SK-N-SH (cell line): ENCODE data around the gene TTLL1. TPM values are rescaled to one million over a fixed set of nuclear protein-coding genes. Genes with fewer than 3 reads are reported as not detected.

Source experiments
- CTCF ChIA-PET: fragments of 300-600, 350-600 bp; formaldehyde crosslinking; extraction: SDS; loops from one replicate; lab custom pipeline; 2021; lab: Yijun Ruan, JAX
- POLR2A ChIA-PET: fragments of 350-600 bp; sonication (Branson Sonifier 250); formaldehyde crosslinking; extraction: SDS; loops from one replicate; lab custom pipeline; 2020; ENCODE audit warnings: antibody characterized with exemption, inconsistent platforms; lab: Yijun Ruan, JAX
- DNase-seq: peaks from one replicate; pipeline ENCODE4 v3.0.0; 2012
- H2AFZ ChIP-seq: fragments of 200-600 bp; sonication (generic); 2 replicates; pipeline ENCODE4 v1.8.1; 2016; ENCODE audit warnings: antibody characterized with exemption, mild to moderate bottlenecking, low read depth
- H3F3A ChIP-seq: fragments of 200-600 bp; sonication (generic); replicated peaks from 2 replicates; pipeline ENCODE3; 2016; ENCODE audit warnings: antibody characterized with exemption, mild to moderate bottlenecking; ENCODE audit not compliant: insufficient read depth
- H3K27ac ChIP-seq, 2 experiments: fragments of 200-500 bp in 1 of 2; fragments of 200-600 bp in 1 of 2; sonication (Bioruptor generic) in 1 of 2; sonication (generic), shearing (Covaris generic) in 1 of 2; 2 replicates each; pipeline versions ENCODE4 v1.5.1 to v1.6.1; 2014 to 2016; ENCODE audit warnings: low read depth in 2 of 2, inconsistent platforms in 1 of 2, low read length in 1 of 2, mild to moderate bottlenecking in 1 of 2, mixed read lengths in 1 of 2
- H3K27me3 ChIP-seq: fragments of 200-600 bp; sonication (generic), shearing (Covaris generic); 2 replicates; pipeline ENCODE4 v1.6.1; 2016; ENCODE audit warnings: mixed run types; ENCODE audit not compliant: insufficient read depth
- H3K36me3 ChIP-seq, 2 experiments: fragments of 200-500 bp in 1 of 2; fragments of 200-600 bp in 1 of 2; sonication (Bioruptor generic) in 1 of 2; sonication (generic) in 1 of 2; replicated peaks in 1 of 2; 2 replicates each; pipeline versions ENCODE3 to v1.5.1; 2014 to 2016; ENCODE audit warnings: low read length in 1 of 2, mild to moderate bottlenecking in 1 of 2; ENCODE audit not compliant: insufficient read depth in 2 of 2, control insufficient read depth in 1 of 2
- H3K4me1 ChIP-seq, 2 experiments: fragments of 200-500 bp in 1 of 2; fragments of 200-600 bp in 1 of 2; sonication (Bioruptor generic) in 1 of 2; sonication (generic), shearing (Covaris generic) in 1 of 2; 2 replicates each; pipeline versions ENCODE4 v1.5.1 to v1.6.1; 2014 to 2016; ENCODE audit warnings: low read depth in 1 of 2, low read length in 1 of 2, mixed run types in 1 of 2; ENCODE audit not compliant: insufficient read depth in 2 of 2, control insufficient read depth in 1 of 2
- H3K4me2 ChIP-seq: fragments of 200-600 bp; sonication (generic), shearing (Covaris generic); 2 replicates; pipeline ENCODE4 v1.6.1; 2017; ENCODE audit warnings: mixed run types
- H3K4me3 ChIP-seq, 2 experiments: fragments of 200-500 bp in 1 of 2; fragments of 200-600 bp in 1 of 2; sonication (Bioruptor generic) in 1 of 2; sonication (generic), shearing (Covaris generic) in 1 of 2; 2 replicates each; pipeline versions ENCODE4 v1.5.1 to v1.8.1; 2014 to 2016; ENCODE audit warnings: low read depth in 2 of 2, inconsistent platforms in 1 of 2, low read length in 1 of 2, mild to moderate bottlenecking in 1 of 2, mixed read lengths in 1 of 2, moderate library complexity in 1 of 2
- H3K79me2 ChIP-seq: fragments of 200-600 bp; sonication (generic); 2 replicates; pipeline ENCODE4 v1.8.1; 2017; ENCODE audit warnings: mild to moderate bottlenecking; ENCODE audit not compliant: insufficient read depth
- H3K9ac ChIP-seq: fragments of 200-600 bp; sonication (generic); 2 replicates; pipeline ENCODE4 v1.6.1; 2017; ENCODE audit warnings: mixed run types
- H3K9me2 ChIP-seq: fragments of 200-600 bp; sonication (generic); 2 replicates; pipeline ENCODE4 v1.6.1; 2017; ENCODE audit warnings: mixed run types
- H3K9me3 ChIP-seq: fragments of 200-600 bp; sonication (generic); 2 replicates; pipeline ENCODE4 v1.6.1; 2017; ENCODE audit warnings: mixed run types, mild to moderate bottlenecking, moderate library complexity
- H4K20me1 ChIP-seq: fragments of 200-600 bp; sonication (generic); 2 replicates; pipeline ENCODE4 v1.6.1; 2017; ENCODE audit warnings: mild to moderate bottlenecking, mixed run types; ENCODE audit not compliant: insufficient read depth
- CTCF ChIP-seq: fragments of 200-600 bp; sonication (generic); IDR thresholded peaks from 2 replicates; pipeline ENCODE4 v1.6.1; 2017; ENCODE audit warnings: antibody characterized with exemption, mild to moderate bottlenecking, moderate library complexity
- ELF1 ChIP-seq: IDR thresholded peaks from 2 replicates; pipeline ENCODE4 v1.4.0; 2012
- EZH2phosphoT487 ChIP-seq: fragments of 200-600 bp; sonication (generic); IDR thresholded peaks from 2 replicates; pipeline ENCODE4 v1.6.1; 2017; ENCODE audit warnings: low read depth, mixed run types, mild to moderate bottlenecking, antibody characterized with exemption, moderate library complexity, borderline replicate concordance
- FOSL2 ChIP-seq: IDR thresholded peaks from 2 replicates; pipeline ENCODE4 v1.4.0; 2012; ENCODE audit warnings: low read depth, mild to moderate bottlenecking, moderate library complexity, borderline replicate concordance
- GABPA ChIP-seq: IDR thresholded peaks from 2 replicates; pipeline ENCODE4 v1.4.0; 2012; ENCODE audit warnings: low read depth, mild to moderate bottlenecking
- IRF3 ChIP-seq: fragments of 150-350 bp; IDR thresholded peaks from 2 replicates; pipeline ENCODE4 v1.6.1; 2016; ENCODE audit warnings: mild to moderate bottlenecking, low read depth, low read length
- JUND ChIP-seq: IDR thresholded peaks from 2 replicates; pipeline ENCODE4 v1.4.0; 2012
- MEF2A ChIP-seq: IDR thresholded peaks from 2 replicates; pipeline ENCODE4 v1.4.0; 2012; ENCODE audit warnings: low read depth, borderline replicate concordance
- MXI1 ChIP-seq: IDR thresholded peaks from 2 replicates; pipeline ENCODE4 v1.6.1; 2012; ENCODE audit warnings: mild to moderate bottlenecking, low read depth, low read length, improper control_type of control experiment
- RAD21 ChIP-seq: IDR thresholded peaks from 2 replicates; pipeline ENCODE4 v1.6.1; 2012; ENCODE audit warnings: mild to moderate bottlenecking, low read length
- REST ChIP-seq: IDR thresholded peaks from 2 replicates; pipeline ENCODE4 v1.6.1; 2012; ENCODE audit warnings: mild to moderate bottlenecking, low read depth, low read length, moderate library complexity
- RFX5 ChIP-seq: IDR thresholded peaks from 2 replicates; pipeline ENCODE4 v1.6.1; 2012; ENCODE audit warnings: mild to moderate bottlenecking, improper control_type of control experiment, low read length
- RXRA ChIP-seq: IDR thresholded peaks from 2 replicates; pipeline ENCODE4 v1.4.0; 2012; ENCODE audit warnings: low read depth, mild to moderate bottlenecking, borderline replicate concordance
- SMC3 ChIP-seq: IDR thresholded peaks from 2 replicates; pipeline ENCODE4 v1.6.1; 2012; ENCODE audit warnings: low read depth, low read length, improper control_type of control experiment
- TCF12 ChIP-seq: IDR thresholded peaks from 2 replicates; pipeline ENCODE4 v1.4.0; 2012
- WGBS: methylation state at CpG from one replicate; pipeline ENCODE4 v1.1.6; 2017; ENCODE audit warnings: low lambda C conversion rate; 5-methylcytosine and 5-hydroxymethylcytosine counted together
- polyA plus RNA-seq, 3 experiments: library from polyadenylated mRNA; depleted of rRNA; stranded (reverse); fragments of >200 nt; gene quantifications; 2 replicates each; pipeline ENCODE4 v1.2.3, GENCODE V29; 2012
- TF ChIP-seq, protein P1 (sequence below): IDR thresholded peaks from 2 replicates; pipeline ENCODE4 v1.4.0; 2012; ENCODE audit warnings: low read depth

The TTLL1 gene
- polyA plus RNA-seq, 1 of the 3 experiments (the other 2 are of a cell fraction) = 14.0 TPM

- Histone ChIP-seq H3K27me3 (no peaks in the 10 kb centered on the region), H3K4me3 (no peak overlapping the region), H3K4me2 (no peak overlapping the region), H3K9me3 (no peaks in the 10 kb centered on the region), H3K27ac (no peak overlapping the region), H2AFZ (no peak overlapping the region), H3K36me3 (no peaks in the 10 kb centered on the region), H4K20me1 (no peaks in the 10 kb centered on the region), H3K9me2 (no peaks in the 10 kb centered on the region), H3K79me2 (no peaks in the 10 kb centered on the region), H3F3A (no peaks in the 10 kb centered on the region), H3K9ac (no peak overlapping the region), H3K4me1 (no peaks in the 10 kb centered on the region)
- ChIA-PET POLR2A (no interaction called here), CTCF (no interaction called here)
- WGBS = 84% methylated on average over 3 of the region's 20 CpGs
- no peak for TF ChIP-seq GABPA
- no peak for DNase-seq
Measured at GRCh38 chr22:43077121-43077877, 11.9 kb downstream of the TTLL1 start.

GRCh38 chr22:43066844-43067385 lies 22.3 kb downstream of the TTLL1 start:
- H4K20me1 ChIP-seq = no peaks in the 10 kb centered on the region
- no peaks in the 10 kb centered on the region for H3K36me3 ChIP-seq
- no peak overlapping the region for H2AFZ ChIP-seq
- no peaks in the 10 kb centered on the region for H3F3A ChIP-seq
- CTCF ChIA-PET = no interaction called here
- POLR2A ChIA-PET = no interaction called here
- H3K4me3 ChIP-seq = no peak overlapping the region
- TF ChIP-seq EZH2phosphoT487 (no peak), RXRA (no peak), RFX5 (no peak), ELF1 (no peak), JUND (no peak), MEF2A (no peak), MXI1 (no peak), FOSL2 (peak; percentile 4; the same call in 1 of the 2 replicates)
- no peak overlapping the region for H3K4me2 ChIP-seq
- no peaks in the 10 kb centered on the region for H3K4me1 ChIP-seq
- no peak overlapping the region for H3K27ac ChIP-seq
- H3K27me3 ChIP-seq = no peaks in the 10 kb centered on the region
- H3K9me2 ChIP-seq = no peaks in the 10 kb centered on the region
- H3K9ac ChIP-seq = no peak overlapping the region
- H3K79me2 ChIP-seq = no peaks in the 10 kb centered on the region
- no peak for DNase-seq
- H3K9me3 ChIP-seq = no peaks in the 10 kb centered on the region
- WGBS = 79% methylated on average over 5 of the region's 11 CpGs

DNA sequence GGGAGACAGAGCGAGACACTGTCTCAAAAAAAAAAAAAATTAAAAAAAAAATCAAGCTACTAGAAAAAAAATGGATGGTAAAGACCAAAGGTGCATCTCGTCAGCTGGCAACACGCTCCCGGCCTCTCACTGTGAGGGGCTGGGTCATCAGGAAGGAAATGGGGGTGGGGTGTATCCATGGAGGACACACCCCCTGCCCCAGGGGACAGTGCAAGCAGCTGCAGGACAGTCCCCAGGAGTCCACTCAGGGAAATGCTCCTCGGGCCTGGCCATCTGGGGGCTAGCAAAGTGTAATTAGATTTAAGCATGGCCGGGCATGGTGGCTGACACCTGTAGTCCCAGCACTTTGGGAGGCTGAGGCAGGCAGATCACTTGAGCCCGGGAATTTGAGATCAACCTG lies 23.1 kb downstream of the TTLL1 start:
- Histone ChIP-seq H3K27me3 (no peaks in the 10 kb centered on the region), H3K36me3 (no peaks in the 10 kb centered on the region), H3K9me2 (no peaks in the 10 kb centered on the region), H3K9me3 (no peaks in the 10 kb centered on the region), H3K27ac (no peak overlapping the region), H3K4me2 (no peak overlapping the region), H3K4me3 (no peak overlapping the region), H2AFZ (no peak overlapping the region), H3K4me1 (no peaks in the 10 kb centered on the region), H3K79me2 (no peaks in the 10 kb centered on the region), H3F3A (no peaks in the 10 kb centered on the region), H3K9ac (no peak overlapping the region), H4K20me1 (no peaks in the 10 kb centered on the region)
- WGBS = 96% methylated on average over 4 of the region's 7 CpGs
- no peak for DNase-seq
- POLR2A ChIA-PET = no interaction called here
- TF ChIP-seq SMC3 (no peak), CTCF (no peak), IRF3 (no peak), ELF1 (no peak), REST (no peak), TCF12 (no peak), RAD21 (no peak)
- TF ChIP-seq, protein P1, sequence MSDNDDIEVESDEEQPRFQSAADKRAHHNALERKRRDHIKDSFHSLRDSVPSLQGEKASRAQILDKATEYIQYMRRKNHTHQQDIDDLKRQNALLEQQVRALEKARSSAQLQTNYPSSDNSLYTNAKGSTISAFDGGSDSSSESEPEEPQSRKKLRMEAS = no peak
- CTCF ChIA-PET = no interaction called here
